Posterior cingulate gyrus (tissue), 11 donors: ENCODE measurements around the gene ZNF101.

ENCODE experiments used
- DNase-seq, 10 donors: peaks; one replicate each; pipeline versions ENCODE4 v3.0.0 to v3.0.0-alpha.2; 2020 to 2021; ENCODE audit warnings: mixed read lengths in 3 of 10
- intact Hi-C: fragments of 100-400 bp; cut with DNase I; formaldehyde crosslinking; loops from one replicate; pipeline ENCODE4 v1.15.1; 2023

The ZNF101 gene

DNA sequence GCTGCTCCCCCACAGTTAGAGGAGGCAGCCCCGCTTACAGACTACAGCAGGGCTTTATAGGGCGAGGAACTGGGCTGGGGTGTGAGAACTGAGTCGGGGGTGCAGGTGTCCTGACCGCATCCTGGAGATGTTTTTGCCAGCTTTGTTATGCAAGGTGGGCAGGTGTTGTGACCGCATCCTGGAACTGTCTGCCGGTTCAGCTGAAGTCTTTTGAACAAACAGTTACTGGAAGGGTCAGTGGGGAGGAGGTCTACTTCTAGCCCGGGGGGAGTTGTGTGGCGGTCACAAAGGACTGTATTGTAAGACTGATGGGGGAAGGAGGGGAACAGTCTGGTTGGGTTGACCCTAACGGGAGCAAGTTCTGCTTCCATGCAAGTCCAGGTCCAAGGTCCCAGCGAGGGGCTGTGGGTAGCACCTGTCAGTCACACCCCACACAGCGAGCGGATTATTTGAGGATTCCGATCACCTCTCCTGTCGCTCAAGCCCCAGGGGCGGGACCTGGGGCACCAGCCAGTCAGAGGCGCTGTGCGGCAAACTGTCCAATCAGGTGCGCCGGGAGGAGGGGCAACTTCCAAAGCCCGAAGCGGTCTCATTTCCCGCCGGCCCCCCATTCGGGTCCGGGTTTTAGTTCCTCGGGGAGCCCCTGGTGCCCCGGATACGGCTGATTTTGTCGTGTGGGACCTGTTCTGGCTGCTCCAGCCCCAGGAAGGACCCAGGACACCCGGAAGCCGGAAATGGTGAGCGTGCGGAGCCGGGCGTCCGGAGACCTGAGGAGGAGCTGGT lies at the start of gene ZNF101:
TSS of gene ZNF101 (plus strand) at position 610 of the 783 bp plus-strand sequence. CDS start at position 735, 125 bp downstream.
- peak; percentile 91 to 99 (median 96) for DNase-seq
- intact Hi-C loops = loop anchor here (10.0 kb wide), 1 partner anchor 196 kb away; the partner anchor contains the start of gene ZNF253

DNA sequence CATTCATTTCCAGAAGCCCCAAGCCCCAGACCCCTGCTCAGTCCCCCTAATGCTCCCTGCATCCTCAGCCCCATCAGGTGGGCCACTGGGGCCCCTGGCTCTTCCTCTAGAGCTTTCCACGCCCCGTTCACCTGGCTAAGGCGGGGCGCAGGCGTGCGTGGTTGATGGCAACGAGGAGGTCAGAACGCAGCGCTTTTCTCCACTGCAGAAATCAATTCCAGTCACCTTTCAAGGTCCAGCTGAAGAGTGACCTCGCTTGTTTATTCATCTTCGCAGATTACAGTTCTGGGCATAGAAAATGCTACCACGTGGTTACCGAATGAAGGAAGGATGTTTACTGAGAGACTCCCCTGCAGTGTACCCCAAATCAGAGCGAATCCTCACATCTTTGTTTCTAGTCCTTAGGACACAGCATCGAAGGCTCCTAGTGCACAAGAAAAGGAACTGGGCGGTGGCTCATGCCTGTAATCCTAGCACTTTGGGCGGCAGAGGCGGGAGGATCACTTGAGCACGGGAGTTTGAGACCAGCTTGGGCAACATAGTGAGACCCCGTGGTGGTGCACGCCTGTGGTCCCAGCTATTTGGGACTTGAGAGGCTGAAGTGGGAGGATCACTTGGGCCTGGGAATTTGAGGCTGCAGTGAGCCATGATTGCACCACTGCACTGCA lies 49.3 kb upstream of the ZNF101 start:
- no peak for DNase-seq
- intact Hi-C loops = no loop called here

DNA sequence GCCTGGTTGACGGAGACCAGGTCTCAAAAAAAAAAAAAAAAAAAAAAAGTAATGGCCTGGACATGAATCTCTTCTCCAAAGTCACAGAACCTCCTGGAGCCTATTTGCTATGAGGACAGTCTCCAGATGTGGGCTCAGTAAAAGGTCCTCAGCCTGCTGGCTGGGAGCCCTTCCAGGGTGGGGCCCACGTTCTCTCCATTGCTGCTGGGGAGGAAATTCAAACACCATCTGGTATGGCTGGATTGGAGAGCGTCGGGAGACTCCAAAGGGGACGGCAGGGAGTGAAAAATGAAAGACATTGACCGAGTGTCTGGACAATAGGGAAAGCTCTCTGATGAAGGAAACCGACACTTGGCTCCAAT lies 48.8 kb upstream of the ZNF101 start:
- intact Hi-C loops = no loop called here
- DNase-seq = no peak

DNA sequence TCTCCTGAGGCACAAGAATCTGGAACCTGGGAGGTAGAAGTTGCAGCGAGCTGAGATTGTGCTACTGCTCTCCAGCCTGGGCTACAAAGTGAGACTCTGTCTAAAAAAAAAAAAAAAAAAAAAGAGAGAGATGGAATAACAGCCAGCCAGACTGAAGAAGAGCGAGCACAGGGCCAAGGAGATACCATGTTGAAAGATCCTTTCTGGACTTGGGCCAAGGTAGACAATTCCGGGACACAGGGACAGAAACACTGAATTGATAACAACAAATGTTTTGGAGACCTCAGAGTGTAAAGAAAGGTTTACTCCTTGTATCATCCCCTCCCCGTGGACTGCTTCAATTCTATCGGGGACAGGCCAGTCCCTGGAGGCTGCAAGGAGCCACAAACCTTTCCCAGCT lies 45.3 kb upstream of the ZNF101 start:
- no peak for DNase-seq
- intact Hi-C loops = no loop called here

DNA sequence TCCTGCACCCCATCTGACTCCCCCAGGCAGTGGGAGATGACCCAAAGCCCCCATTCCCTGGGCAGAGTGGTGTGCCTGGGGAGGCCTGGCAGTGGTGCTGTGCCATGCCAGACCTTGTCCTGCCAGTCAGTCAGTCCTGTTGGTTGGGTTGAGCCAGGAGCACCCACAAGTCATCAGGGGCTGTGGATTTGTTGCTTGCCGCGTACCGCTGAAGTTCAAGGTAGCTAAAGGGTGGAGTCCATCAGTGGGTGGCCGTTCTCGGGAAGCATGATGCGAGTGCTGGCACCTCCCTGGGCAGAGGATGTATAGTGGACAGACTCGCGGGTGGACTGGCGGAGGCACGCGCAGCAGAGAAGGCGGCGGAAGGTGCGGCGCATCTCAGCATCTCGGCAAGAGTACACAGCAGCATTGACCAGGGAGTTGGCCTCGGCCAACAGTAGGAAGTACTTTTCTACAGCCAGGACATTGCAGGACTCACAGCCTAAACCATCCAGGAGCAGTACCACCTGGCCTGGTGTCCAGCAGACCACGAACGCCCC lies 44.5 kb upstream of the ZNF101 start:
- intact Hi-C loops = no loop called here
- no peak for DNase-seq

DNA sequence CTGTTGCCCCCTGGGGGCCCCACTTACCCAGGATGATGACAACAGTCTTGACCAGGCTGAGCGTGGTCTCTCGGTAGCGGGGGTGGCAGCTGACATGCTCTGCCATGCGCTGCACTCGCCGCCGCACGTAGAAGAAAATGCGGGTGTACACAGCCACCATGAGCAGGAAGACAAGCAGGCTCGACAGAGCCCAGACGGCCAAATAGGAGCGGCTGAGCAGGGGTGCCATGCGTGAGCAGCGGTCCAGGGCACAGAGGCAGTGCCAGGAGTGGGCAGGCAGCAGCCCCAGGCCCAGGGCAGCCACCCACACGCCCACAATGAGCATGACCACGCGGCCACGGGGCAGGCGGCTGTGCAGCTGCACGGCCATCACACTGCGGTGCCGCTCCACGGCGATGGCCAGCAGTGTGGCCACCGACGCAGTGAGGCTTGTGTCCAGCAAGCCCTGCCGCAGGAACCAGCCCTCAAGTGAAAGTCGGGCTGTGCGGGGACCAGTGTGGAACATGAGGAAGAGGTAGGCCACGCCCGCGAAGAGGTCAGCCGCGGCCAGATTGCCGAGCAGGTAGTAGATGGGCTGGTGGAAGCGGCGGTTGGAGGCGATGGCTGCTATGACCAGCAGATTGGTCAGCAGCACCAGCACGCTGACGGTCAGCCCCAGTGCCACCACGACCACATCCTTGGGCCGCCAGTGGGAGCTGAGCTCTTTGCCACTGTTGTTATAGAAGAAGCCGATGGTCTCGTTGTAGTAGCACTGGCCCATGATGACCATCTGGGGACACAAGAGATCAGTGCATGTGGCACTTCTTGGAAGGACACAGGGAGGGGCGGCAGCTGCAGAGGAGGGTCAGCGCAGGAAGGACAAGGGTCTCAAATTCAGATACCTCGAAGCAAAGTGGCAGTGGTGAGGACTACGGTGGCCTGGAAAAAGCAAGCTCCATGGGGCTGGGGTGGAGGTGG lies 41.8 kb upstream of the ZNF101 start:
- DNase-seq = no peak
- intact Hi-C loops = no loop called here

DNA sequence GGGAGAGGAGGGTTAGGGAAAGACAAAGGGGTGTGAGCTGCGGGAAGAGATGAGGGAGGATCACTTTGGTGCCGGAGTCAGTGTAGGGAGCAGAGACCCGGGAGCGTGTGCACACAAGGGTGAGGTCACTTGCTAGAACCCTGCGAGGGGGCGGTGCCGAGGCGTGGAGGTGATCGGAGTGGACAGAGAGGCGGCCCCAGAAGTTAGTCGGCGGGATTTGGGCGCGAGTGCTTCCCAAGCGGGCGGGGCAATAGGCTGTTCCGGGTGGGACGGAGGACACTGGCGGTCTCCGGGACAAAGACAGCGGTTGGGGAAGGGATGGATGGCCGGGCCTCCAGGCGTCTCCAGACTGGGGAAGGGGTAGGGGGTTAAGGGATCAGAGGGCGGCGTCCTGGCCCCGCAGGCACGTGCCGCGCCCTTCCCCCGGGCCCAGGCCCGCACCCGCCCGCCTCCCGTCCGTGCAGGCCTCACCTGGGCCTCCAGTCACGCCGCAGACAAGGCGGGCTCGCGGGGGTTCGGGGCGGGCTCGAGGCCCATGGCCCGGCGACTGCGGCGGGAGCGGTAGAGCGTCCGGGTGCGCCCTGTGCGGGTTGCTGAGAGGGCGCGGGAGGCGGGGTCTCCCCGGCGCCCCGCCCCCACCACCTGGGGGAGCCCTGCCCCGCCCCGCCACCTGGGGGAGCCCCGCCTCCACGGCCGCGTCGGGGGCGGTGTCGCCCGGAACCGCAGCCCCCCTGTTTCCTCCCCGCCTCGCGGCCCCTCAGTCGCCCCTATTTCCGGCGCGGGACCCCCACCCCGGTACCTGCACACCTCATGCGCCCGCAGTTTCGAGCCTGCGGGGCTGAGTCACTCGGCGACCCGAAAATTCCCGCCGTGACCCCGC lies 40.8 kb upstream of the ZNF101 start, which contains the start of gene LPAR2:
TSS of gene LPAR2 (minus strand) at position 600 of the 880 bp plus-strand sequence. CDS start 945 bp downstream, outside the sequence.
- DNase-seq = no peak
- intact Hi-C loops = no loop called here

DNA sequence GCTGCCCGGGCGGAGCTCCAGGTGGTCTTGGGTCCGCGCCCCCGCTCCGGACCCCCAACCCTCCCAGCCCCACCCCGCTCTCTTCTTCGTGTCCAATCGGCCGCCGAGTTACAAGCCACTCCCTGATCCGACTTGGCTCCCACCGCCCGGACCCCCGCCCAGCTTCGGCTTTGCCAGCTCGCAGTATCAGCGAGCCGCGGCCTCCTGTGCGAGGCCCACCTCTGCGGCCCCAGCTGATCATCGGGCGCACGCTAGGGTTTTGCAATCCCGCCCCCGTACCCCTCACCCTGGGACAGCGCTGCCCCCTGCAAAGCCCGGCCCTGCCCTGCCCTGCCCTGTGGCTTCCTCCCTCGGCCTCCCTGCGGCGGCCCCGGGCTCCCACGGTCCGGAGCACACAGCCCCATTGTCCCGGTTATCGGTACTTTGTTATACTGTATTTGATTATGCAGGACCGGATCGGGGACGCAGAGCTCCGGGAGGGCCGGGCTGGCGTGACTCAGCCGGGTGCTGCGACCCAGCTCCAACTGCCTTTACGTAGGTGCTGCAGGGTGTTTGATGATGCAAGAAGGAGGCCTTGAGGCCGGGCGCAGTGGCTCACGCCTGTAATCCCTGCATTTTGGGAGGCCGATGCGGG lies 40.0 kb upstream of the ZNF101 start:
- DNase-seq = peak in 1 of 10 donors; percentile 77
- intact Hi-C loops = no loop called here

DNA sequence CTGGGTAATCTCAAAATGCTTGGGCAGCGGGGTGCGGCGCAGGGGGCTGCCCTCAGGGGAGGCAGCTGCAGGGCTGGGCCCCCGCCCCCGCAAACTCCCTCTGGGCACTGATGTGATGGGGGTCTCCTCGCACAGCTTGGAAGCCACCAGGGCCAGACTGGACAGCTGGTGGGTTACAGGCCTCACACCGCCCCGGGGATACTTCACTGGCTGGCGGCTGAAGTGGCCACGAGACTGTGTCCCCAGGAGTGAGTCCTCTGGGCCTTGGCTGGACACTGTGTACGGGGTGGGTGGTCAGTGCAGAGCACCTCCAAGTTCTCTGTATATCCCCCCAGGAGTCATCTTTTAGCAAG lies 38.6 kb upstream of the ZNF101 start:
- intact Hi-C loops = no loop called here
- no peak for DNase-seq

DNA sequence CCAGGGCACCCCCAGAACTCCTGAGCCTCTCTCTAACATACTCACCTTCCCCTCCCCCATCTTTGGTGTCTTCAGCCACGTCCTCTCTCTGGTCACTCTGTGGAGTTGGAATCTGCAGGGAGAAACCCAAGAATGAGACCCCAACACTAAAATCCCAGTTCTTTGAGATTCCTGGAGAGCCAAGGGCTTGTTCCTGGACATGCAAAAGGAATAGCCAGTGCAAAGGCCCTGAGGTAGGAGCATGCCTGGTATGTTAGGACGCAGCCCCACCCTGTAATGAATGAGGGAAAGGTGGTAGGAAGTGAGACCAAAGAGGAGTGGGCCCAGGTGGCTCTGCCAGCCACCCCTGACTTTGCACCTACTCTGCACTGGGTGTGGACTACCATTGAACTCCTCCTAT lies 38.2 kb upstream of the ZNF101 start:
- intact Hi-C loops = no loop called here
- DNase-seq = no peak

DNA sequence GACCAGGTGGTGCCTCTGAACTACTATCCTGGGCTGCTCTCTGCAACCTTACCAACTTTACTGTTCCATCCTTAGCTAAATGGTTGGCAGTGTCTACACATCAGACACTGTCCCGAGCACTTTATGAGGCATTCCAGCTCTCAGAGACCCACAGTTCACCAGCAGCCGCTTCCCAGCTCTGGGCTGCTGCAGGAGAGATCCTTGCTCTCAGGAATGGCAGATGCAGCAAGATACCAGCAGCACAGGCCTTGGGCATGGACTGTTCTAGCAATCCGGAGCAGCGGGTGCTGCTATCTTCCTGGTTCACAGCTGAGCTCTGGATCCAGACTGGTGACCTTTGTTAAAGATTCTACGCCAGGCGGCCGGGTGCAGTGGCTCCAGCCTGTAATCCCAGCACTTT lies 37.3 kb upstream of the ZNF101 start:
- DNase-seq = no peak
- intact Hi-C loops = no loop called here

DNA sequence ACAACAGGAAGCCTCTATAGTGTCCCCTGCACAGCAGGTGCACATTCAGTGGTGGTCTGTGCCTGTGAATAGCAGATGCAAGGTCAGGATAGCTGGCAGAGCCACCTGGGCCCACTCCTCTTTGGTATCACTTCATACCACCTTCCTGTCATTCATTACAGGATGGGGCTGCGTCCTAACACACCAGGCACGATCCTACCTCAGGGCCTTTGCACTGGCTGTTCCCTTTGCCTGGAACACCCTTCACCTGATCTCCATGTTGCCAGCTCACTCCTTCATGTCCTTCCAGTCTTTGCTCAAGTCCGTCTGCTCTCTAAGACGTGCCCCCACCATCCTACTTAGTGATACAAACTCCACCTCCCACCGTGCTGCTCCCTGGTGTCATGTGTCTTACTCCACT lies 36.0 kb upstream of the ZNF101 start:
- DNase-seq = no peak
- intact Hi-C loops = no loop called here

DNA sequence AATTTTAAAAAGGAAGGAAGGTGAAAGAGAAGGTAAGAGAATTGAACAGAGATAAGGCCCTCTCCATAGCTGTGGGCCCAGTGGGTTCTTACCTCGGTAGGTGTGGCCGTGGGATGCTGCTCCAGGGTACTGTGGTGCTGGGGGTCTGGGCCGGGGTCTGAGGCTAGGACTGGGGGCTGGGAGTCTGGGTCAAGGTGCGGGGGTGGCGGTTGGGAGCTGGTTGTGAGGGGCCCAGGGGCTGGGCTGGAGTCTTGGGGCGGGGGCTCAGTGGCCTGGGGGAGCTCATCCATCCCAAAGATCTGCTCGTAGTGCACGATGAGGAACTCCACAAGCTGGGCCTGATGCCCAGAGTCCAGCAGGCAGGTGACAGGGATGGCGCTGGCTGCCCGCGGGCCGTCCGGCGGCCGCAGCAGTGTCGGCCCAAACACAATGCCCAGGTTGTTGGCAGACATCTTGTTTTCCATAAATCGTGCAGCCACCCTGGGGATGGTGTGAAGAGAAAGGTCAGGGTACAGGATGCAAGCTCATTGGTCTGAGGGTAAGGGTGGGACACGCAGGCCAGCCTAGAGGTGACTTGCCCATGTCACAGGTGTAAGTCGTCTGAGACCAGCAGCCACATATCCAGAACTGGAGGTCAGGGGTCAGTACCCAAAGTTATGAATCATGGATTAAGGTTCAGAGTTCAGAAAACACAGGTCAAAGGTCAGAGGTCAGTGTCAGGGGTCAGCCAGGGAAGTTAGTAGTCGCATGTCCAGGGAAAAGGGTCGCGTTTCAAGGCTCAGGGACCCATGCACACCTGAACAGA lies 34.7 kb upstream of the ZNF101 start:
- DNase-seq = no peak
- intact Hi-C loops = no loop called here

DNA sequence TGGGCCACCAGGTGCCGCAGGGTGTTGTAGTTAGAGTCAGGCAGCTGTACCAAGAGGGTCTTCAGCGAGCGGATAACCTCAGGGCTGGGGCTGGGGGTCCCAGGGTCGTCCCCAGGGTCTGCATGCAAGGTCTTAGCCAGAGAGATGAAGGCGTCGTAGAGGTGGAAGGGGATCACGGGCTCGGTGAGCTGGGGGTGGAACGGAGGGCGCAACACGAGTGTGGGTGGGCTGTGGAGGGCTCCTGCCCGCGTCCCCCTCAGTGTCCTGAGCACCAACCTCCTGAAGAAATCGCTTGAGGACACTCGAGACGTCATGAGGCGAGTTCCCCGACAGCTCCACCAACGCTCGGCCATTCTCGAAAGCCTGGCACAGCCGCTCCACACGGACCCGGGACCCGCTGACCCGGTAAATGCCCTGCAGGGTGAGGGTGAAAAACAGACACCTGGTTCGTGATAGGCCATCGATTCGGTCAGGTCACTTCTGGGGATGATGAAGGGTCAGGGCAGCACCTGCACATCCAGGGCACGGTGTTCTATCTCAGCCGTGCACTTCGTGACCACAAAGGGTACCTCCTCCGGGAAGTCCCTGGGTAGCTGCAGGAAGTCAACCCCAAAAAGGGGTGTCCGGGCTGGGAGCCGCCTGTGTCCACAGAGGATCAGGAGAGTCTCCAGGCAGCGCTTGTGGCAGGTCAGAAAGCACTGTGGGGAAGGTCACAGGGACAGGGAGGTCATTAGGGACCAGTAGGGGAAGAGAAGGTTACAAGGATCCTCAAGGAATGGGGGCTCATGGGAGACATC lies 33.9 kb upstream of the ZNF101 start:
- intact Hi-C loops = no loop called here
- peak in 1 of 10 donors; percentile 58 for DNase-seq

DNA sequence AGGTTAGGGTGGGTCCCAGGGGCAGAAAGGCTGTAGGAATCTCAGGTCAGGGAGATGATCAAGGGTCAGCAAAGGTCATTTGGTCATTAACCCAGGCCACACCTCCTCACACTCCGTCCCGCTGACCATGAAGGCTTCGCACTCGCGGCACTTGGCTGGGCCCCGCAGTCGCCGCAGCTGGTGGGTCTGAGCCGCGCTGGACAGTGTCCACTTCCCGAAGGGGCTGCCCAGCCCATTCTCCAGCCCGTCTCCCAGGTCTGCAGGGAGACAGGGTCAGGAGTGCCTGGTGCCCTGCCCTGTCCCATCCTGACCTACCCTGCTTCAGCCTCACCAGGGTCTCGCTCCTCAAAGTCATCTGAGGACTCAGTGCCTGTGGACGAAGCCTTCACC lies 33.3 kb upstream of the ZNF101 start:
- intact Hi-C loops = no loop called here
- peak in 1 of 10 donors; percentile 36 for DNase-seq

DNA sequence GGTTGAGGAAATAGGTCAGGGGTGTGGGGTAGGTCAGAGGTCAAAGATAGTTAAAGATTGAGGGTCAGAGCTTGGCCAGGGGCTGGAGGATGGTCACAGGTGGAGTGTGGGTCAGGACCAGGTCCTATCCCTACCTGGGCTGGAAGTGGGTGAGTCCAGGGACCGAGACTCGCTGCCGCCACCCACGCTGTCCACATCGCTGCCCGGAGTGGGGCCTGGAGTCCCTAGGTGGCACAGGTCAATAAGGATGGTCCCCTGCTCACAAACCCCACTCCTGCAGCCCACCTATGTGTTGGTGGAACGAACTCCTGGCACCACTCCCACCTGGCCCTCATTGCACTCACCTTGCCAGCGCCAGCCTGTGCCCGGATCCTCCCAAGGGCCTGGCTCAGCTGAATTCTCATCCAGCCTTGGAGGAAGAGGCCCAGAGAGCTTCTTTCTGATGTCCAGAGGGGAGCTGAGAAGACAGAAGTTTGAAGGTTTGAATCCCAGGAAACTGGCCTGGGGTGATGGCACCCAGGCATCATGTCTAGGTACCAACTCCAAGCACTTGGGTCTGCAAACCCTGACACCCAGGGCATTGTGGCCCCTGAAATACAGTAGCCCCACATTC lies 32.0 kb upstream of the ZNF101 start:
- intact Hi-C loops = no loop called here
- DNase-seq = peak in 1 of 10 donors; percentile 67

DNA sequence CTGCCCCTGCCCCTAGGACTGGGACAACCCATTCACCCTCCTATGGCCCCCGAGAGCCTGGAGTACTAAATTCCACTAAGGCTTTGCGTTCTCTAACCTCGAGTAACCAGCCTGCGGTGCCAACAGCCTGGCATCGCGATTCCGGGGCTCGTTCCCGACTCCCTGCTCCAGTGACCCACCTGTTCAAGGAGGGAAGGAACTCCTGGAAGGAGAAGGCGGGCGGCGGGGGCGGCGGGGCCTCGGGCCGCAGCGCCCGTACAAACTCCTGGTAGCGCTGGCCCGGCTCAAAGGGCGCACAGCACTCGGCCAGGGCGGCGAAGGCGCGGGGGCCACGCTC lies 31.5 kb upstream of the ZNF101 start:
- intact Hi-C loops = no loop called here
- DNase-seq = no peak
